GM12892 (cell line): ENCODE results near the gene TTC24.
"Not testable (repeated sequence)": the region's sequence is repeated elsewhere in the genome, so short reads cannot be mapped to it uniquely, and the experiment has no call there.

Source experiments
- DNase-seq: peaks from one replicate; pipeline ENCODE4 v3.0.0; 2011; ENCODE audit not compliant: insufficient read length
- FAIRE-seq: peaks from 2 replicates; lab custom pipeline; 2011; peaks lifted over from hg19 to GRCh38; lab: Jason Lieb, UNC
- POLR2A ChIP-seq: IDR thresholded peaks from 2 replicates; pipeline ENCODE4 v1.6.1; 2011; ENCODE audit warnings: low read depth, low read length, control low read depth
- POLR2AphosphoS5 ChIP-seq: IDR thresholded peaks from 2 replicates; pipeline ENCODE4 v1.6.1; 2011; ENCODE audit warnings: low read depth, low read length, control low read depth
- TAF1 ChIP-seq: IDR thresholded peaks from 2 replicates; pipeline ENCODE4 v1.6.1; 2011; ENCODE audit warnings: low read depth, mild to moderate bottlenecking, control low read depth, low read length, borderline replicate concordance

TTC24 gene

GRCh38 chr1:156618853-156619581, 39.5 kb downstream of the TTC24 start, which contains the start of gene HAPLN2:
HAPLN2 (plus strand) TSS chr1:156619415; CDS start chr1:156623491, 4,076 bp downstream.
- FAIRE-seq = no peak
- no peak for DNase-seq
- TF ChIP-seq TAF1 (no peak), POLR2AphosphoS5 (no peak), POLR2A (no peak)

- TF ChIP-seq POLR2AphosphoS5 = no peak
- TF ChIP-seq TAF1 = no peak
- no peak for TF ChIP-seq POLR2A
- FAIRE-seq = no peak
- DNase-seq = no peak
Measured at GRCh38 chr1:156619582-156619955, 40.0 kb downstream of the TTC24 start.

- DNase-seq (no peak), FAIRE-seq (no peak)
- TF ChIP-seq POLR2A = no peak
- TF ChIP-seq TAF1 = no peak
- TF ChIP-seq POLR2AphosphoS5 = no peak
Measured at GRCh38 chr1:156622581-156623297, 43.2 kb downstream of the TTC24 start.

GRCh38 chr1:156623946-156624813, 44.7 kb downstream of the TTC24 start:
- DNase-seq = no peak
- FAIRE-seq = no peak
- no peak for TF ChIP-seq TAF1
- no peak for TF ChIP-seq POLR2AphosphoS5
- TF ChIP-seq POLR2A = no peak

- FAIRE-seq = no peak
- no peak for DNase-seq
- TF ChIP-seq POLR2AphosphoS5 (no peak), TAF1 (no peak), POLR2A (no peak)
Measured at GRCh38 chr1:156624814-156625435, 45.4 kb downstream of the TTC24 start.

GRCh38 chr1:156625436-156626078, 46.0 kb downstream of the TTC24 start:
- FAIRE-seq (peak; percentile 51), DNase-seq (no peak)

GRCh38 chr1:156626079-156626438, 46.5 kb downstream of the TTC24 start:
- FAIRE-seq (peak; percentile 30), DNase-seq (no peak)
- TF ChIP-seq POLR2A (no peak), TAF1 (no peak), POLR2AphosphoS5 (no peak)

More at GRCh38 chr1:156625436-156626078, 46.0 kb downstream of the TTC24 start:
- TF ChIP-seq POLR2A (no peak), POLR2AphosphoS5 (no peak), TAF1 (no peak)

- DNase-seq (no peak), FAIRE-seq (no peak)
- TF ChIP-seq TAF1 = no peak
- TF ChIP-seq POLR2AphosphoS5 = no peak
- TF ChIP-seq POLR2A = no peak
Measured at GRCh38 chr1:156627313-156627880, 47.9 kb downstream of the TTC24 start.

- TF ChIP-seq POLR2A (no peak), TAF1 (no peak), POLR2AphosphoS5 (no peak)
- FAIRE-seq = no peak
- DNase-seq = no peak
Measured at GRCh38 chr1:156629823-156630449, 50.4 kb downstream of the TTC24 start.

GRCh38 chr1:156631152-156631551, 51.6 kb downstream of the TTC24 start:
- not testable (repeated sequence) for FAIRE-seq

More at GRCh38 chr1:156631152-156631551, 51.6 kb downstream of the TTC24 start:
- not testable (repeated sequence) for DNase-seq
